SU-DHL-6 (cell line): Measurements from ENCODE around the gene CISTR.

ENCODE experiments used
- CTCF ChIP-seq: fragments of 200-600 bp; sonication (generic); IDR thresholded peaks from one replicate; pipeline ENCODE4 v1.5.1; 2017; ENCODE audit warnings: antibody characterized with exemption, mild to moderate bottlenecking, low read length, moderate library complexity; ENCODE audit not compliant: insufficient read depth, poor library complexity, severe bottlenecking
- EZH2phosphoT487 ChIP-seq: fragments of 200-600 bp; sonication (generic), shearing (Covaris generic); conservative IDR thresholded peaks from 2 replicates; pipeline ENCODE4 v1.6.1; 2018; ENCODE audit warnings: mild to moderate bottlenecking, antibody characterized with exemption, low read length, moderate library complexity, mixed read lengths

- TF ChIP-seq CTCF (no peak), EZH2phosphoT487 (no peak)
Observed at GRCh38 chr12:53726341-53726740, 25.4 kb downstream of the CISTR start.
